BE2C (cell line): ENCODE results near the gene EVPLL.
"Not testable (repeated sequence)": the region's sequence is repeated elsewhere in the genome, so short reads cannot be mapped to it uniquely, and the experiment has no call there.

Experiments
- DNase-seq: peaks from one replicate; pipeline ENCODE4 v3.0.0-alpha.2; 2020
- H3K27me3 ChIP-seq: fragments of 250-450 bp; sonication (Bioruptor Pico); 2 replicates; pipeline ENCODE4 v1.5.1; 2020; ENCODE audit warnings: mild to moderate bottlenecking
- H3K36me3 ChIP-seq: fragments of 250-450 bp; sonication (Bioruptor Pico); 2 replicates; pipeline ENCODE4 v1.5.1; 2020; ENCODE audit warnings: mild to moderate bottlenecking
- H3K4me1 ChIP-seq: fragments of 250-450 bp; sonication (Bioruptor Pico); 2 replicates; pipeline ENCODE4 v1.5.1; 2020
- H3K4me3 ChIP-seq: 2 replicates; pipeline ENCODE4 v1.5.1; 2011; ENCODE audit warnings: low read depth, low read length
- H3K9me3 ChIP-seq: fragments of 250-450 bp; sonication (Bioruptor Pico); 2 replicates; pipeline ENCODE4 v1.5.1; 2020
- CTCF ChIP-seq: IDR thresholded peaks from 2 replicates; pipeline ENCODE4 v1.5.1; 2012; ENCODE audit warnings: mild to moderate bottlenecking, low read depth, low read length

Gene EVPLL

GRCh38 chr17:18381953-18382245, 4.3 kb downstream of the EVPLL start:
- DNase-seq = no peak
- no peaks in the 10 kb centered on the region for H3K36me3 ChIP-seq
- no peak overlapping the region for H3K4me3 ChIP-seq
- no peak for TF ChIP-seq CTCF
- no peaks in the 10 kb centered on the region for H3K9me3 ChIP-seq
- H3K27me3 ChIP-seq = no peaks in the 10 kb centered on the region
- no peaks in the 10 kb centered on the region for H3K4me1 ChIP-seq

- no peak overlapping the region for H3K4me3 ChIP-seq
- no peaks in the 10 kb centered on the region for H3K9me3 ChIP-seq
- no peaks in the 10 kb centered on the region for H3K27me3 ChIP-seq
- no peaks in the 10 kb centered on the region for H3K36me3 ChIP-seq
- no peak for TF ChIP-seq CTCF
- H3K4me1 ChIP-seq = no peaks in the 10 kb centered on the region
- DNase-seq = no peak
These were observed 5.0 kb downstream of the EVPLL start for GRCh38 chr17:18382441-18383078.

- DNase-seq, H3K4me1 ChIP-seq: not testable (repeated sequence)
These were observed 5.5 kb downstream of the EVPLL start for GRCh38 chr17:18383079-18383481.

DNA sequence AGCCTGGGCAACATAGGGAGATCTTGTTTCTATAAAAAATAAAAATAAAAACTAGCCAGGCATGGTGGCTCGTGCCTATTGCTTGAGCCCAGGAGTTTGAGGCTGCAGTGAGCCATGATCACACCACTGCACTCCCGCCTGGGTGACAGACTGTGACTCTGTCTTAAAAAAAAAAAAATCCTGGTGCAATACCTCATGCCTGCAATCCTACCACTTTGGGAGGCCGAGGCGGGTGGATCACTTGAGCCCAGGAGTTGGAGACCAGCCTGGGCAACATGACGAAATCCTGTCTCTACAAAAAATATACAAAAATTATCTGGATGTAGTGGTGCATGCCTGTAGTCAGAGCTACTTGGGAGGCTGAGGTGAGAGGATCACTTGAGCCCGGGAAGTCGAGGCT, 6.7 kb downstream of the EVPLL start:
- H3K27me3 ChIP-seq, H3K4me1 ChIP-seq, DNase-seq, H3K9me3 ChIP-seq, H3K36me3 ChIP-seq, H3K4me3 ChIP-seq: not testable (repeated sequence)

More at GRCh38 chr17:18383079-18383481, 5.5 kb downstream of the EVPLL start:
- H3K36me3 ChIP-seq, H3K4me3 ChIP-seq, H3K27me3 ChIP-seq, H3K9me3 ChIP-seq: not testable (repeated sequence)

DNA sequence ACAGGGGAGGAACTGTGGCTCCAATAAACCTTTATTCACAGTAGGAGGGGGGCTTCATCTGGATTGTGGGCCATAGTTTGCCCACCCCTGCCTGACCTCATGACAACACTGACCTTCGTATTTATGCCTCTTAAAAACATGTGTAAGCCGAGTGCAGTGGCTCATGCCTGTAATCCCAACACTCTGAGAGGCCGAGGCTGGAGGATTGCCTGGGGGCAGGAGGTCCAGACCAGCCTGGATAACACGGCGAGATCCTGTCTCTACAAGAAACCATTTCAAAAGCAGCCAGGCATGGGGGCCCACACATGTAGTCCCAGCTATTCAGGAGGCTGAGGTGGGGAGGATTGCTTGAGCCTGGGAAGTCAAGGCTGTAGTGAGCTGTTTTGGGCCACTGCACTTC, 10.0 kb downstream of the EVPLL start:
- H3K27me3 ChIP-seq, H3K4me1 ChIP-seq, DNase-seq, H3K36me3 ChIP-seq, H3K4me3 ChIP-seq, H3K9me3 ChIP-seq: not testable (repeated sequence)

DNA sequence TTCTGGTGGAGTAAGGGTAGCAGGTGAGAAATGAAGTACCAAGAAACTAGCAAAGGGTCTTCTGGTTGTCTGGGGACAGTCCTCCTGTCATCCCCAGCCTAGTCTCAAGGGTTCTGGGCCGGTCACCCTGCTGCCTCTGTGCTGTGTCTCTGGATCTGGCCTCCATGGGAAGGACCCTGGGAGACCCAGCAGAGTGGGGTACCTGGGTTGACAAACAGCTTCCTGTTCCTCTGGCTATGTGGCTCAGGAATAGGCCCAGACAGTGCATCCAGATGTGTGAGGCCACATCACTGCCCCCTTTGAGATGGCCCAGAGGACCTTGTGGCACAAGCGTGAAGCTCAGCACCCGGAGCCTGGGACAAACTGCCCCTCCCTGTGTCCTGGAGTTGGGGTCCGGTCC, 10.7 kb downstream of the EVPLL start:
- not testable (repeated sequence) for H3K4me1 ChIP-seq, H3K36me3 ChIP-seq, DNase-seq, H3K27me3 ChIP-seq, H3K4me3 ChIP-seq, H3K9me3 ChIP-seq

GRCh38 chr17:18388728-18389127, 11.2 kb downstream of the EVPLL start:
- H3K4me3 ChIP-seq, H3K4me1 ChIP-seq, H3K27me3 ChIP-seq, H3K9me3 ChIP-seq, H3K36me3 ChIP-seq, DNase-seq: not testable (repeated sequence)

DNA sequence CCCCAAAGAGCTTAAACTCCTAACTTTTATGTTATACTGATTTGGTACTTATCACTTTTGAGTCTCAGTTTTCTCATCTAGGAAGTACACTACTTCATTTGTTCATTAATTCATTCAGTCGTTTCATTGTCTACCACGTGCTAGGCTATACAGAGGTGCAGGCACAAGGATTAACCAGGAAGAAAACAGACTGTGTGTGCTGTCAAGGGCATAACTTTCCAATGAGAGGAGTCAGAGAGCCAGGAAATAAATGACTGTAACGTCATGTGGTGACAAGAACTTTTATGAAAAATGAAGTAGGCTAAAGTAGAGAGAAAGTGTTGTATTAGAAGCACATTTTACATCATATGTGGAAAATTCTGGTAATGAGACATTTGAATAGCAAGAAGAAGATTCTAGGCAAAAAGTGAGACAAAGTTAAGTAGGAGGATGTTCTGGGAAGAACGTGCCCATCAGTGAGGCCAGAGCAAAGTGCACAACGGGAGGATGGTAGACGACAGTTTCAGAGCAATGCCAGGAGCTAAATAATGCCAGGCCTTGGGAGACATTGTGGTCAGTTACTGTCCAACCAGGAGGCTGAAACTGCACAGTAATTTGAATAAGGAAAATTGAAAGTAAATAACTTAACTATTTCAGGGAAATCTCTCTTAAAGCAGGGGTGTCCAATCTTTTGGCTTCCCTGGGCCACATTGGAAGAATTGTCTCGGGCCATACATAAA, 24.5 kb downstream of the EVPLL start:
- H3K36me3 ChIP-seq, H3K27me3 ChIP-seq, H3K9me3 ChIP-seq, H3K4me1 ChIP-seq, DNase-seq, H3K4me3 ChIP-seq: not testable (repeated sequence)

GRCh38 chr17:18403166-18403565, 25.6 kb downstream of the EVPLL start:
- not testable (repeated sequence) for DNase-seq, H3K4me1 ChIP-seq, H3K36me3 ChIP-seq, H3K27me3 ChIP-seq, H3K9me3 ChIP-seq, H3K4me3 ChIP-seq

GRCh38 chr17:18403604-18404003, 26.0 kb downstream of the EVPLL start:
- H3K36me3 ChIP-seq, H3K4me3 ChIP-seq, H3K9me3 ChIP-seq, DNase-seq, H3K27me3 ChIP-seq, H3K4me1 ChIP-seq: not testable (repeated sequence)

DNA sequence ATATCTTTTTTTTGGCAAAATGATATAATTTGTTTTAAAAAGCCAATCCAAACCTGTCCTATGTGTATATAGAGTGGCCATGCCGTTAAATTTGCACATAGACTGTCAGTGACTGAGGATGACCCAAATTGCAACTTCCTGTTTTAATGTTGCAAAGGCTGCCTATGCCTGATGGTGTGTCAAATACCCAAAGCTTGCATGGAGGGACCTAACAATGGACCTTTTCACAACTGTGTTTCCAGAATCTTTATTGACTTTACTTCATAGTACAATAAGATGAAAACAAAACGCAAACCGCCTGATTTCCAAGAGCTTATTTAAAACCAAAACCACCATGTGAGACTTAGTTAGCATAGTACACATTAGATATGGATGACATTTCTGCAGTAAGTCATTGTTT, 31.3 kb downstream of the EVPLL start:
- H3K27me3 ChIP-seq, H3K9me3 ChIP-seq, H3K4me1 ChIP-seq, H3K4me3 ChIP-seq, DNase-seq, H3K36me3 ChIP-seq: not testable (repeated sequence)

DNA sequence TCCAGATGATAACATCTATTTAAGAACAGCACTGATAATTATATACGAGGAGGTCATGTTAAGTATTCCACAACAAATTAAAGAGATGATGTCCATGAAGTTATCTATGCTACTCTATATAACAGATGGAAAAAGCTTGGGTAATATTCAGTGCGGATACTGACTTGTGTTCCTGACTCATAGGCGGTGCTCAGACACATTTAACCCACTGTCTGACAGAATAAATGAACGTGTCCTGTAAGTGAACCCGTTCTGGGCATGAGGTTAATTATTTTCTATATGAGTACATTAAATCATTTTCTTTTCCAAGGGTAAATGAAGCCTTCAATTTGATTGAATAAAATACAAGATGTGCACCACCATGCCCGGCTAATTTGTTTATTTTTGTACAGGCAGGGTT, 31.7 kb downstream of the EVPLL start:
- not testable (repeated sequence) for H3K4me1 ChIP-seq, DNase-seq, H3K36me3 ChIP-seq, H3K9me3 ChIP-seq, H3K27me3 ChIP-seq, H3K4me3 ChIP-seq

DNA sequence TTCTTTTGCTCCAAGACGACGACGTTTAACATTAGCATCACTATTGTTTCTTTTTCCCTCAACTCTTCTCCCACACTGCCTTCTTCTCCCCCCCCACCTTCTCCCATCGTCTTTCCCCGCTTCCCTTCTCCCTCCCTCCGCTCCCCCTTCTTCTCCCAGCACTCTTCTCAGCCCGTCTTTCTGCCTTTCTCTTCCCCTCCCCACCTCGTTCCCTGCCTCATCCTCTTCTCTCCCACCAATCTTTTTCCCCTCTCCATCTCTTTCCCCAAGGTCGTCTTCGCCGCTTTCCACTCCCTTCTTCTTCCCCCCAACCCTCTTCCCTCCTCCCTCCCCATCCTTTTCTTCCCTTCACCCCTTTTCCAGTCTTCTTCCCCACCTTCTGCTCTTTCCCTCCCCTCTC, 33.2 kb downstream of the EVPLL start:
- not testable (repeated sequence) for H3K9me3 ChIP-seq, H3K4me1 ChIP-seq, H3K4me3 ChIP-seq, H3K27me3 ChIP-seq, DNase-seq, H3K36me3 ChIP-seq

DNA sequence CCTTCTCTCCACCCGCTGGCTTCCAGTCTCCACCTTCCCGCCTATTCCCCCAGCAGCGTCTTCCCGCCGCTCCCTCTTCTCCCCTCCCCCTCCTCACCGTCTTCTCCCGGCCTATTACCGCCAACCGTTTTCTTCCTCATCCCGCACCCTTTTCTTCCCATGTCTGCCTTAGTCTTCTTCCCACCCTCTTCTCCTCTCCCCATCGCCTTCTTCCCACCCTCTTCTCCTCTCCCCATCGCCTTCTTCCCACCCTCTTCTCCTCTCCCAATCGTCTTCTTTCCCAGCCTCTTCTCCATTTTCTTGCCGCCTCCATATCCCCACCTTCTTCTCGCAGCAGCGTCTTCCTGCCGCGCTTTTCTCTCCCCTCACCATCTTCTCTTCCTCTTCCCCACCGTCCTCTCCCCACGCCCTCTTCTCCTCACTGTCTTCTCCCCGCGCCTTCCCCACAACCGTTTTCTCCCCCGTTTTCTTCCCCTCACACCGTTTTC, 33.8 kb downstream of the EVPLL start:
- H3K36me3 ChIP-seq, H3K9me3 ChIP-seq, H3K27me3 ChIP-seq, DNase-seq, H3K4me1 ChIP-seq: not testable (repeated sequence)
- H3K4me3 ChIP-seq = peak overlapping the region; percentile 43
